GM21360 (cell line): ENCODE measurements around the gene DOCK4.
A peak's percentile ranks its signal among the peaks of the same experiment; 100 is the strongest.

Experiments
- ATAC-seq: cut with Tn5 transposase; IDR thresholded peaks from one replicate; pipeline ENCODE4 v1.9.1; 2021; ENCODE audit warnings: mild to moderate bottlenecking, moderate library complexity; ENCODE audit not compliant: unreplicated experiment

Gene DOCK4

GRCh38 chr7:111787741-111788140 lies 418.5 kb downstream of the DOCK4 start:
- no peak for ATAC-seq

- ATAC-seq, result no peak
Measured at GRCh38 chr7:111787099-111787498, 419.1 kb downstream of the DOCK4 start.

- ATAC-seq, result no peak
Measured at GRCh38 chr7:111785076-111785475, 421.1 kb downstream of the DOCK4 start.

DNA sequence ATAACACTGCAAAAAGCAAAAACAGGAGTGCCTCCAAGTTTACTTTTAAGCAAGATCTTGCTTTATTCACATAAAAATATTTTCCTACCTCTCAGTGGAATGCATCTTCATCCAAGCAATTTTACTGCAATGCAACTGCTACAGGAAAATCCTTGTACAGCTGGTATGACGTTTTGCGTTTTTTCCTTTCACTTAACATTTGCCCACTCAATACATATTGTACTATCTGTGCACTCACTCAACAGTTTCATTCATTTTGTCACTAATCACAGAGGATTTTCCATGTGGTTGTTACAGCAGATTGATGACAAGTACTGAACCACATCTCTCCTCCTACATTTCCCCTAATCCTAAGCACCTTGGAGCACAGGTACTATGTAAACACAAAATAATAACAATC lies 421.9 kb downstream of the DOCK4 start:
- ATAC-seq, result no peak

DNA sequence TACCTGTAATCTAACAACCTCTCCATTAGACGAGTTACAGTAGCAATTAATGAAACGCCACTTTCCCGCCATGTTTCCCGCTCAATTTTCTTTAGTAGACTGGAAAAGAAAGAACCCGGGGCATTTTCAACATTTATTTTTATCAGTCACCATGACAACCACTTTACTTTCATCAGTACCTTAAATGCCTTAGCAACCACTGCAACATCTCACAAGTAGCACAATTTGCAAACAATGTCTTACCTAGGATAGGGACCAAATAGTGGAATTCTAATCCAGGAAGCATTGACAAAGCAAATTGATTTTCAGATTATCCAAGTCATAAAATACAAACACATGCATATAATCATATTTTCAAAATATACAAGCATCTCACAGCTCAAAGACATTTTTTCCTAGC lies 422.3 kb downstream of the DOCK4 start:
- no peak for ATAC-seq

DNA sequence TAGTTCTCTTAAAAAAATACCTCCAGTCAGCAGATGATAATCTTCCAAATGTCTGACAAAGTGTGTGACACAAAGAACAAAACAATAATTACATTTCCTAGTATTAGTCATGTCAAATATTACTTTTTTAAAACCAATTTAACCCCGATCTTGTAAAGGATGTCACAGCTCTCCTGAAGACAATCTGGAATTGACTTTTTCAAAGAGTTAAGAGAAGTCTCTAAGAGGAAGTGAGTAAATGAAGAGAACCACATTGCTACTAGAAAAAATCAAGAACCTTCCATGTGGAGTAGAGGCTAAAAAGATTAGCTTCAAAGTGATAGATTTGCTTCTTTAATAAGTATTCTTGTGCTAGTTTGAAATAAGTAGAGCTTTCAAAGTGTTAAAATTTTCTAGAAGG lies 425.7 kb downstream of the DOCK4 start:
- ATAC-seq, result no peak

DNA sequence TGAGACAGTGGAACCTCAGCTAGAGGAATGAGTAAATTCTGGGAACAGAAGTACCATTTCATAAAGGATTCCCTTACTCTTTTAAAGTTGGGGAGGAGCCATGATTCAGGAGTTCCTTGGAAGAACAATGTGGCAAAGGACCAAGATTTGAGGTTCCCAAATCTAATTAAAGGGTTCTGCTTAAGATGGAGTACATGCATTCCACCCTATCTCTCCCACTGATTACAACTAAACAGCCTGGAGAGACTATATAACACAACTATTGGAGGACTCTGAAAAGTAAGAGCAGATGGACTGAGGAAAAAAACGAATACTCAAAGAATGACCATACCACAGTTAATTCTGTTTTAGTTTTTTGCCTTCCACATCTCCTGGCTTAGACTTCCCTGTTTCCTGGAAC lies 431.0 kb downstream of the DOCK4 start:
- ATAC-seq, result no peak

- ATAC-seq, result no peak
Measured at GRCh38 chr7:111772716-111773115, 433.5 kb downstream of the DOCK4 start.

DNA sequence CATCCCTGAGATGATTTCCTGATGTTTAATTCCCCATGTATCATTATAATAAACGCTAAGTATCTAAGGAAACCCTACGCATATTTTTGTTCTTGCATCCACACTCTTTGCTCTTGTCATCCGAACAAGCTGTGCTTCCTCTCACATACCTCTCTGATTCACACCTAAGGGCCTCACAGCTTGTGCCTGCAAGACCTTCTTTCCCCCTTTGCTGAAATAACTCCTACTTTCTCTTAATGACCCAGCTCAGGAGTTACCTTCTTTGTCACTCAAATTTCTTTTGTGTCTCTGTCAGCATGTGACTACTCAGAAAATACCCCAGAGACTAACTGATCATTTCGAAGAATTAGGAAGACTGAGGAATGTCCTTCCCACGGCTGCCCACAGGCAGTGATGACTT lies 434.6 kb downstream of the DOCK4 start:
- ATAC-seq, result no peak

- no peak for ATAC-seq
Measured at GRCh38 chr7:111770116-111770515, 436.1 kb downstream of the DOCK4 start.

DNA sequence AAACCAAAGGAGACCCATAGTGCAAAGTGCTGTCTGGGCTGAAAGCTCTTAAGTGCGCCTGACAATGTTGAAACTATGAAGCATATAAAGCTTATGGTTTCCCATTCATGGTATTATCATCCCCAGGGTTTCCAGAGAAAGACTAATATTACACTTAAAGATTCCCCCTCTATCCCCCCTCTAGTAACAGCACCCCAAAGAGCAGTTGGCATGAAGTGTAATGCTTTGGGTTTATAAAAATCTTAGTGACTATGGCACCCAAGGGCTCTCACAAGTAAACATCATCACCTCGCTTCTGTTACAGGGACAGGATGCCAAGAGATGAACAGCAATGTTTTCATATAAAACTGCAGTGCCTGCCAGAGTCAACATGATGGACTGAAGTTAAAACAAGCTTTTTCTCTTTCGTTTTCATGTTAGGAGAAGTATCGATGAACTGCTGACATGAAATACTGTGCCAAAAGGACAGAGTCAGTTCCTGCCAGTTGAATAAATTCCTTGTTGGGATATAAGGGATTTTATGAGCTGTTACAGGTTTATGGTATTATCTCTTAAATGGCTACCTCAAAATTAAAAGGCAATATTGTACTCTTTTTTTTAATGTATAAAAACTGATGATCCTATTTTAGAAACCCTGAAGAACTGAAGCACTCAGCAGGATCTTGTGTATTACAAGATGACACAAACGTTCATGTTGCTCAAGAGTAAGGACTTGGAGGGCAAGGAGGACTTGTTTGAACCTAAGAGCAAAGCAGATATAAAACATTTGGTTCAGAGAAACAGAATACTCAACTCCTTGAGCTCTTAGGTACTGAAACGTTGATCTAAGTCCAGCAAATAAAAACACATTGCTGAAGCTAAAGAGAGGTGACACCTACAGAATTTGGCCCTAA lies 440.2 kb downstream of the DOCK4 start:
- ATAC-seq, result no peak

- peak; percentile 60 for ATAC-seq
Measured at GRCh38 chr7:111763221-111763801, 442.9 kb downstream of the DOCK4 start.

DNA sequence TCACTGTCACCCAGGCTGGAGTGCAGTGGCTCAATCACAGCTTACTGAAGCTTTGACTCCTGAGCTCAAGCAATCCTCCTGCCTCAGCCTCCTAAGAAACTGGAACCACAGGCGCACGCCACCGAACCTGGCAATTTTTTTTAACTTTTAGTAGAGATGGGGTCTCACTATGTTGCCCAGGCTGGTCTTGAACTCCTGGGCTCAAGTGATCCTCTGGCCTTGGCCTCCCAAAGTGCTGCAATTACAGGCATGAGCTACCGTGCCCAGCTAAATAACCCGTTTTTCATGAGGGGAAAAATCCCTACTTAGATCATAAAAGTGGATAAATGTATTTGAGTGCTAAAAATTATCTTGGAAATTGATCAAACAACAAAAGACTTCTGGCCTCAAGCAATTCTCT lies 443.4 kb downstream of the DOCK4 start:
- no peak for ATAC-seq

GRCh38 chr7:111762211-111762610 lies 444.0 kb downstream of the DOCK4 start:
- no peak for ATAC-seq

- no peak for ATAC-seq
Measured at GRCh38 chr7:111760043-111760442, 446.2 kb downstream of the DOCK4 start.

DNA sequence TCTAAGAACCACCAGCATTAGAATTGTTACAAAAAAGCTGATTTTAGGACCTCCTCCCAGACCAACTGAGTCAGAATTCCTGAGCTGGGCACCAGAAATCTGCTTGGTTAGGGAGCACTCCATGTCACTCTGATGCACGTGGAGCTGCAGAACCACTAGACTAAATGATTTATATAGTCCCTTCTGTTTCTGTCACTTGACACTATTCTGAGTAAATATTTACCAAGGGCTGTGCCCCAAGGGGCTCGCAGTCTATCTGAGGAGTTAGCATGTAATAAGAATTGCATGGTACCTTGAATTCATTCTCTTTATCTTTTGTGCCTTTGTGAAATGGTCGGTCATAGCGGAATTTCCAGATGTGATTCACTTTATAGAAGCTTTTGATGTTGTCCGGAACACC lies 447.9 kb downstream of the DOCK4 start:
- no peak for ATAC-seq

DNA sequence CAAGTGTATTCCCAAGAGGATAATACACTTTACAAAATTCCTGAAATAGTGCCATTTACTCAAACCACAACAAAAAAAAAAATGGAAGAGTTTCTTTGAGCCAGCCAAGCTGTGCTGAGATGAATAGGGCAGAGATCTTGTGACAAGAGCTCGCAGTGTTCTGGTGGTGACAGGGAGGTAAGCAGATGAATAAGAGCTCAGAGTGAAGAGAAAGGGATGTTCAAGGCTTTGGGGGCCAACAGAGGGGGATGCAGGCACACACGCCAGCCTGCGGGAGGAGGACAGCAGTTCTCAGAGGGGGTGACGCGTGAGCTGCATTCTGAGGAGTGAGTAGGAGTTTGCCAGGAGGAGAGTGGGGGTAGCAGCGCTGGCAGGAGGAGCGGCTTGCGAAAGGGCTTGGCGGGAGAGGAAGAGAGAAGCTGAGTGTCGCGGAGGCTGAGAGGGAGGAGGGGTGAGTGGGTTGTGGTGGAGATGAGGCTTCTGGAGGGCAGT lies 449.5 kb downstream of the DOCK4 start:
- ATAC-seq, result no peak

DNA sequence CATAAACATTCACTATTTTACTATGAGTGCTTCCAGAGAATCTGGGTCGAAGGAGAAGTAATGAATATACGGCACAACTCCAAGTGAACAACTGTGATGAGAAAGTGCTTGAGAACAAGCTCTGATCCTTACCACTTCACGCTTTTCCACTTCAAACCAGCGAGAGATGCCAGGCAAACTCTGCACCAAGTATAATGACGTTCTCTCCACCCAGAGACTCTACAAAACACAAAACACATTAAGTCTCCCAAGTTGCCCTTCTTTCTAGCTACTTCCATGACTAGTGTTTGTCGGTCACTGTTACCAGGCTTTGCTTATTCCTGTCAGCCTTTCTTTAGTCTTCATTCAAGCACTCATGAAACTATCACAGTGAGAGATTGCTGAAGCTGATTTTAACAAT lies 450.8 kb downstream of the DOCK4 start:
- no peak for ATAC-seq

GRCh38 chr7:111753968-111754367 lies 452.2 kb downstream of the DOCK4 start:
- no peak for ATAC-seq

DNA sequence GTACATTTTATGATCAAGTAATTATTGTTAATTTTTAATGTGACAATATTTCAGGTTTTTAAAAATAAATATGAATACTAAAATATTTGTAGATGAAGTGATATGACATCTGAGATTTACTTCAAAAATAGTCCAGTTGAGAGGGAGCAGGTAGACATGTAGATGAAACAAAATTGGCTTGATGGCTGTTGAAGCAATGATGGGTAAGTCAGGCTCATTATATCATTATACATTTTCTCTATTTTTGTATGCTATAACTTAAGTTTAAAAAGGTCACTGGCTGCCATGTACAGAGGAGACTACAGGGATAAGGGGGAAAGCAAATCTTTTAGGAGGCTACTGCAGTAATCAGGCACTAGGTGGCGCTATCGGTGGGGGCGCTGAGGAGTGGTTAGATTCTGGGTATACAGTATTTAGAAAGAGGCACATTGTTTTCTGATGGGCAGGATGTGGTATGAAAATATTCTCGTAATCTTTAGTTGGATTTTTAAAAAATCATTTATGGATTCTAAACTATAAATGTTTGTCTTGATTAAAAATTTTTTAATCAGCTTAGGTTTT lies 454.1 kb downstream of the DOCK4 start:
- ATAC-seq, result peak; percentile 94

GRCh38 chr7:111750878-111751277 lies 455.3 kb downstream of the DOCK4 start:
- no peak for ATAC-seq

- ATAC-seq, result no peak
Measured at GRCh38 chr7:111750228-111750627, 456.0 kb downstream of the DOCK4 start.
